Stimulated activated CD4-positive, alpha-beta T cell treated with anti-CD3 and anti-CD28 coated beads, Interleukin-15, amount 100 ng/mL, for 24 hours (primary cell): ENCODE results near the gene UNC13C.

Experiments
- DNase-seq: peaks from one replicate; pipeline ENCODE4 v3.0.0-alpha.2; 2020

UNC13C gene

GRCh38 chr15:54502416-54503075, 524.3 kb downstream of the UNC13C start:
- DNase-seq = no peak

GRCh38 chr15:54504695-54505094, 526.5 kb downstream of the UNC13C start:
- DNase-seq = no peak

GRCh38 chr15:54506977-54507524, 528.8 kb downstream of the UNC13C start:
- DNase-seq = no peak

- no peak for DNase-seq
Measured at GRCh38 chr15:54514601-54515000, 536.4 kb downstream of the UNC13C start.

GRCh38 chr15:54515664-54516582, 537.7 kb downstream of the UNC13C start:
- no peak for DNase-seq

GRCh38 chr15:54517366-54517765, 539.1 kb downstream of the UNC13C start:
- DNase-seq = no peak

GRCh38 chr15:54518156-54518882, 540.1 kb downstream of the UNC13C start:
- no peak for DNase-seq

- DNase-seq = no peak
Measured at GRCh38 chr15:54519577-54519976, 541.3 kb downstream of the UNC13C start.

GRCh38 chr15:54520616-54521015, 542.4 kb downstream of the UNC13C start:
- DNase-seq = no peak

- DNase-seq = no peak
Measured at GRCh38 chr15:54521206-54521605, 543.0 kb downstream of the UNC13C start.

- no peak for DNase-seq
Measured at GRCh38 chr15:54528021-54528420, 549.8 kb downstream of the UNC13C start.

GRCh38 chr15:54540721-54541120, 562.5 kb downstream of the UNC13C start:
- no peak for DNase-seq

- no peak for DNase-seq
Measured at GRCh38 chr15:54547491-54547890, 569.2 kb downstream of the UNC13C start.

GRCh38 chr15:54550954-54551353, 572.7 kb downstream of the UNC13C start:
- no peak for DNase-seq

- no peak for DNase-seq
Measured at GRCh38 chr15:54556231-54556630, 578.0 kb downstream of the UNC13C start.

- no peak for DNase-seq
Measured at GRCh38 chr15:54559405-54560069, 581.3 kb downstream of the UNC13C start.

- no peak for DNase-seq
Measured at GRCh38 chr15:54560417-54560816, 582.2 kb downstream of the UNC13C start.

- DNase-seq = no peak
Measured at GRCh38 chr15:54564166-54564565, 585.9 kb downstream of the UNC13C start.

- no peak for DNase-seq
Measured at GRCh38 chr15:54566654-54567053, 588.4 kb downstream of the UNC13C start.

GRCh38 chr15:54567408-54568035, 589.3 kb downstream of the UNC13C start:
- DNase-seq = no peak

GRCh38 chr15:54568381-54568780, 590.1 kb downstream of the UNC13C start:
- DNase-seq = no peak

GRCh38 chr15:54571576-54571975, 593.3 kb downstream of the UNC13C start:
- DNase-seq = no peak
